ENCODE measurements around the gene EFNB2.

EFNB2 gene

GRCh38 chr13:106513025-106513983 is 22.2 kb downstream of the EFNB2 start:
- no peak for DNase-seq (ENCODE audit: low read depth)
- no peak overlapping the region for H3K4me3 ChIP-seq (ENCODE audit: control insufficient read depth, low read depth, low read length)
- no peak for TF ChIP-seq CTCF (IDR thresholded peaks at IDR 0.05; ENCODE audit: control insufficient read depth, insufficient read depth, low read depth, low read length, missing control alignments)

GRCh38 chr13:106507560-106508274 is 27.7 kb downstream of the EFNB2 start:
- DNase-seq (ENCODE audit: low read depth): peak; percentile 93
- peak overlapping the region; percentile 14 for H3K4me3 ChIP-seq (ENCODE audit: control insufficient read depth, low read depth, low read length)
- TF ChIP-seq CTCF (IDR thresholded peaks at IDR 0.05; ENCODE audit: control insufficient read depth, insufficient read depth, low read depth, low read length, missing control alignments): no peak

GRCh38 chr13:106506286-106506685 is 29.2 kb downstream of the EFNB2 start:
- DNase-seq (ENCODE audit: low read depth): no peak
- TF ChIP-seq CTCF (IDR thresholded peaks at IDR 0.05; ENCODE audit: control insufficient read depth, insufficient read depth, low read depth, low read length, missing control alignments): no peak
- H3K4me3 ChIP-seq (ENCODE audit: control insufficient read depth, low read depth, low read length): no peak overlapping the region

GRCh38 chr13:106505732-106506131 is 29.7 kb downstream of the EFNB2 start:
- DNase-seq (ENCODE audit: low read depth): no peak
- H3K4me3 ChIP-seq (ENCODE audit: control insufficient read depth, low read depth, low read length): no peak overlapping the region
- TF ChIP-seq CTCF (IDR thresholded peaks at IDR 0.05; ENCODE audit: control insufficient read depth, insufficient read depth, low read depth, low read length, missing control alignments): no peak

GRCh38 chr13:106505295-106505694 is 30.2 kb downstream of the EFNB2 start:
- TF ChIP-seq CTCF (IDR thresholded peaks at IDR 0.05; ENCODE audit: control insufficient read depth, insufficient read depth, low read depth, low read length, missing control alignments): no peak

GRCh38 chr13:106503730-106504453 is 31.6 kb downstream of the EFNB2 start:
- DNase-seq (ENCODE audit: low read depth): no peak
- H3K4me3 ChIP-seq (ENCODE audit: control insufficient read depth, low read depth, low read length): no peak overlapping the region
- no peak for TF ChIP-seq CTCF (IDR thresholded peaks at IDR 0.05; ENCODE audit: control insufficient read depth, insufficient read depth, low read depth, low read length, missing control alignments)

More at GRCh38 chr13:106505295-106505694, 30.2 kb downstream of the EFNB2 start:
- no peak overlapping the region for H3K4me3 ChIP-seq (ENCODE audit: control insufficient read depth, low read depth, low read length)
- DNase-seq (ENCODE audit: low read depth): no peak
